Inflammatory macrophage treated with lipopolysaccharide for 1 hour (primary cell): Measurements from ENCODE around the gene ISCU.

Source experiments
- DNase-seq, 2 donors: peaks; one replicate each; pipeline ENCODE4 v3.0.0-alpha.2; 2020 to 2022

ISCU gene

DNA sequence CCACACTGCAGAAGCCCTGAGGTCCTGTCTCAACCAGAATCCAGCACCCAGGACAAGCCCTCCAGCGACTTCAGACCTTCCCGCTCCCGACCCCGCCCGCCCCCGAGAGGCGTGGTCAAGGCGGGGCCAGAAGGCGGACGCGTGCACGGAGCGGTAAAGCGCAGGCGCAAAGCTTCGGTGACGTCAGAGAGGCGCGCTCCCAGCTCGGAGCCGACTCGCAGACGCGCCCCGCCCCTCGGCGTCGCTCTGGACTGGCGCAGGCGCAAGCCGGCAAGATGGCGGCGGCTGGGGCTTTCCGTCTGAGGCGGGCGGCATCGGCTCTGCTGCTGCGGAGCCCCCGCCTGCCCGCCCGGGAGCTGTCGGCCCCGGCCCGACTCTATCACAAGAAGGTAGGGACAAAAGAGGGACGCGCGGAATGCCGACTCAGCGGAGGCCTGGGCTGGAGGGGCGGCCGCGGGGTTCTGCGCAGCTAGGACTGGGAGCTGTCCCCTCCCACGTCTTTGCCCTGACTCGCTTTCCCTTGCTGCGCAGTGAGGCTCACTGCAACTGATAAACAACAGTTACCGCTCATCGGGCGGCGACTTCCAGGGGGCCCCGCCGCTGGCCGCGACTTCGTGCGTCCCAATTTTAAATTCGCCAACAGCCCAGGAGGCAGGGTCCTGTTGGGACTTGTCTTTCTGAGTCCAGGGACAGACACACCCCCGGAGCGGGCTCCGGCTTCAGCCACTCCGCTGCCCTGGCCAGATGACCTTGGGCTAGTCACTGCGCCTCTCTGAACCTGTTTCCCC lies at the start of gene ISCU:
ISCU (plus strand) TSS at position 249 of the 788 bp plus-strand sequence; CDS start at position 276, 27 bp downstream.
- DNase-seq, result peak; percentile 94 to 99

DNA sequence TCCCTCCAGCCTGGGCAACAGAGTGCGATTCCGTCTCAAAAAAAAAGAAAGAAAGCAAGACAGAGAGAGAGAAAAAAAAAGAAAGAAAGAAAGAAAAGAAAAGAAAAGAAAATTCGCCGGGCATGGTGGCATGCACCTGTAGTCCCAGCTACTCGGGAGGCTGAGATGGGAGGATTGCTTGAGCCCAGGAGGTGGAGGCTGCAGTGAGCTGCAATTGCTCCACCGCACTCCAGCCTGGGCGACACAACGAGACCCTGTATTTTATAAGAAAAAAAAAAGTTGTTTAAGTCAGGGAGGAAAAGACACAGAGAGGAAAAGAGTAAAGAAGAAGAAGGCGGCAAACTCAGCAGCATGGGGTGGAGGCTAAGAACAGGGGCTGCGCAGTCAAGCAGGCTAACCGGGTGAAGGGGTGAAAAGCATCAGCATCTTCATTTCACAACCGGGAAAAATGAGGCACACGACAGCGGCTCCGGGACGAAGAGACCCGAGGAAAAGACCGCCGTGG lies 47.9 kb upstream of the ISCU start:
- DNase-seq, result no peak

DNA sequence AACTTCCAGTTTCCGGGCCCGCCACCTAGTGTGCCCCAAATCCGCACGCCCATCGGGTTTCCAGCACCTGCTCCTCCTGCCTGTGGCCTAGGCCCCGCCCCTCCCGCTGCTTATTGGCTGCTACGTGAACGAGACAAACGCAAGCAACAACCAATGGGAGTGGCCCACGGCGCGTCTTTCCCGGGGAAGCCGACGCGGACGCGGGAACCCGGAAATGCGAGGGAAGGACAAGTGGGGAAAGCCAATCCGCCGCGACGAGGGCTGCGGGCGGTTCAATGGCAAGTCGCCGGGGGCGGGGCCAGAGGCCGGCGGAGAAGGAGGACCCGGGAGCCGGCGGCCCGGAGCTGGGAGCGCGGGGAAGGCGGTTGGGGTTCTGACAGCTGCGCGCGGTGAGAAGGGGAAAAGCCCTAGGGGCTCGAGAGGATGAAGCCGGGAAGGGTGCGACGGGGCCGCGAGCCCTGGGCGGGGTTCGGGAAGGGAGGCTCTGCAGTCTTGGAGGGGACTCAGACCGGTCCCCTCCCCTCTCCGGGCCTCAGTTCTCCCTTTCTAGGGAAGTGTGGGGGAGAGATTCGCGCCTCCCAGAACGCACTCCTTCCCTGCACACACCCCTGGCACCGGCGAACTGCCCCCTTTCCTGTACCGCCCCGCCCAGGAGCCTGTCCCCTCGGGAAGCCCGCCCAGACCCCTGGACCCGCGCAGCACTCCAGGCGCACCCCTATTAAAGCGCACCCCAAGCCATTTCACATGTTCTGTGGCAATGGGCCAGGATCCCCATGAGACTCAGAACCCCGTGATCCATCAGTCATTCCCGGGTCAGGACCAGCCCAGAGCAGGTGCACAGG lies 47.2 kb upstream of the ISCU start, which contains the start of gene FICD:
FICD (plus strand) TSS at position 305 of the 842 bp plus-strand sequence. CDS start 1,696 bp downstream, outside the sequence.
- peak; percentile 98 to 99 for DNase-seq

DNA sequence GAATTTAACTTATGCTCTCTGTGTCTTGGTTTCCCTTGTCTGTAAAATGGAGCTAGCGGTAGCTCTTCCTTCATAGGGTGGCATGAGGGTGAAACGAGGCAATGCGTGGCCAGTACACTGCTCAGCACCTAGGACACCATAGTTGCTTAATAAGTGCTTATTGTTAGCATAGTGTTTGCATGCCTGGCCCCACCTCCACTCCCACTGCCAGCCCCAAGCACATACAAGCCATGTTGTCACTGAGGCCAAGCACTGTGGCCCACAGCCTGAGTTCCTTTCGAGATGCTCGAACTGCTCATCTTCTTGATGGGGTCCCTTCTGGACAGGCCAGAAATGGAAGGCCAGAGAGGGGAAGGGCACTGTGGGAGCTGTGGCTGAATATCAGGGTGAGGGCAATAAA lies 46.5 kb upstream of the ISCU start:
- peak in 1 of 2 donors; percentile 3 for DNase-seq

DNA sequence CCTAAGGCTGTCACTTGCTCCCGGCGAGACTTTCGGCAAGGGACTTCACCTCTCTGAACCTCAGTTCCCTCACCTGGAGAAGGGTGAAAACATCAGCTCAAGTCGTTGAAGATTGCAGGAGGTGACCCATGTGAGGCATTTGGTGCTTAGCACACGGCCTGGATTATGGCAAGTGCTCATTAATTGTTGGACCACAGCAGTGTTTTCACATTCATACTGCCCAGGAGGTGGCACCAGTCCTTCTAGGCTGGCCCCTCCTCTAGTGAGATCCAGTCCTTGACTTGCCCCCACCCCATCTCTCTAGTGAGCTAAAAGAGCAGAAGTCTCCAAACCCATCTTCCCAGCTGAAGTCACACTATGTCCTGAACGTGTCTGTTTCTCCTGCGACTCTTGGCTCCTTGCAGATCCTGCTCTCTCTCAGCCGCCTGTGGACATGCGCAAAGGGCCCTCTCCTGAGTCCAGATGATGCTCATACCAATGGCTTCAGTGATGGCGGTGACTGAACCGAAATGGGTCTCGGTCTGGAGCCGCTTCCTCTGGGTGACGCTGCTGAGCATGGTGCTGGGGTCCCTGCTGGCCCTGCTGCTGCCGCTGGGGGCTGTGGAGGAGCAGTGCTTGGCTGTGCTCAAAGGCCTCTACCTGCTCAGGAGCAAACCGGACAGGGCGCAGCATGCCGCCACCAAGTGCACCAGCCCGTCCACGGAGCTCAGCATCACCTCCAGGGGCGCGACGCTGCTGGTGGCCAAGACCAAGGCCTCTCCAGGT lies 45.7 kb upstream of the ISCU start:
- no peak for DNase-seq

DNA sequence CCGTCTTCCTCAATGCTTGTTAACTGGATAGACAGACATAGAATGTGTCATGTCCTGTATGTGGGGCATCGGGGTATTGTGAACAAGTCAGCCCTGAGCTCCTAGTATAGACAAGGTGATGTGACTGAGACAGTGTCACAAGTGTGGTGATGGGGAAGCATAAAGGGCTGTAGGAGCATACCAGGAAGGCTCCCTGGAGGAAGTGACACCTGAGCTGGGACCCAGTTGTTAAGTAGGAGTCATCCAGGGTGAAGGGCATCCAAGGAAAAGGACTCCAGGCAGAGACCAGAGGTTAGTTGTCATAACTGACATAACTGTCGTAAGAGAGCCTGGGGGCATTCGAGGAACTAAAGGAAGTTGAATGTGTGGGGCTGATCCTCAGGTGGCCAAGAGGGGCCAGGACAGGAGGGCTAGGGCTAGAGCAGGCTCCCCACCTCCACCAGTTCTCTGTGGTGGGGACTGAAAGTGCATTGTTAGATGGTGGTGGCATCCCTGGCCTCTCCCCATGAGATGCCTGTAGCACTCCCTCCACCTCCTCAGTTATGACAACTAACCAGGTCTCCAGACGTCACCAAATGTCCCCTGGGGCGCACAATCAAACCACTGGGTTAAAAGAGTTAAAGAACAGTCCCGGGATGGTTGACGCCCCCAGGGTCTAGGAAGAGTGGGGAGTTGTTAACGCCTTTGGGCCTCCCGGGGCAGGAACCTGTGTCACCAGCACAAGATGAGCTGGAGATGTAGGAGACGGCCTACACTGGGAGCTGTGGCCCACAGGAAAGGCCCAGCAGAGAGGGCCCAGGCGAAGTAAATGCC lies 44.9 kb upstream of the ISCU start:
- DNase-seq, result no peak

DNA sequence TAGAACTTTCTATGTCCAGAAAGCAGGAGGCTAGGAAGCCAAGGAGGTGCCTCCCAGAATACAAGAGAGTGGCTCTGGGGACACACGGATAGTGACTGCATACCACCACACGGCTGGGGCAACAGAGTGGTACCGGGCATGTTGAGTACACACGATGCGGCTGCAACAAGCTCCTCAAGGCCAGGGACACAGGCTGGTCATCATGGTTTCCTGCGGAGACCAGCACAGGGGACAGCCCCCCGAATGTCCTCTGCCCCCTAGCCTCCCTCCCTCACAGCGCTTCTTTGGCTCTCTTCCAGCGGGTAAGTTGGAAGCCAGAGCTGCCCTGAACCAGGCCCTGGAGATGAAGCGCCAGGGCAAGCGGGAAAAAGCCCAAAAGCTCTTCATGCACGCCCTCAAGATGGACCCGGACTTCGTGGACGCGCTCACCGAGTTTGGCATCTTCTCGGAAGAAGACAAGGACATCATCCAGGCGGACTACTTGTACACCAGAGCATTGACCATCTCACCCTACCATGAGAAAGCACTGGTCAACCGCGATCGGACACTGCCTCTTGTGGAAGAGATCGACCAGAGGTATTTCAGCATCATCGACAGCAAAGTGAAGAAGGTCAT lies 44.2 kb upstream of the ISCU start:
- no peak for DNase-seq

DNA sequence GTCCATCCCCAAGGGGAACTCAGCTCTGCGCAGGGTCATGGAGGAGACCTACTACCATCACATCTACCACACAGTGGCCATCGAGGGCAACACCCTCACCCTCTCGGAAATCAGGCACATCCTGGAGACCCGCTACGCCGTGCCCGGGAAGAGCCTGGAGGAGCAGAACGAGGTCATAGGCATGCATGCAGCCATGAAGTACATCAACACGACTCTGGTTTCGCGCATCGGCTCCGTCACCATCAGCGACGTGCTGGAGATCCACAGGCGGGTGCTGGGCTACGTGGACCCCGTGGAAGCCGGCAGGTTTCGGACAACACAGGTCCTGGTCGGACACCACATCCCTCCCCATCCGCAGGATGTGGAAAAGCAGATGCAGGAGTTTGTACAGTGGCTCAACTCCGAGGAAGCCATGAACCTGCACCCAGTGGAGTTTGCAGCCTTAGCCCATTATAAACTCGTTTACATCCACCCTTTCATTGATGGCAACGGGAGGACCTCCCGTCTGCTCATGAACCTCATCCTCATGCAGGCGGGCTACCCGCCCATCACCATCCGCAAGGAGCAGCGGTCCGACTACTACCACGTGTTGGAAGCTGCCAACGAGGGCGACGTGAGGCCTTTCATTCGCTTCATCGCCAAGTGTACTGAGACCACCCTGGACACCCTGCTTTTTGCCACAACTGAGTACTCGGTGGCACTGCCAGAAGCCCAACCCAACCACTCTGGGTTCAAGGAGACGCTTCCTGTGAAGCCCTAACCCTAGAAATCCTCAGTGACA lies 43.5 kb upstream of the ISCU start:
- DNase-seq, result no peak

DNA sequence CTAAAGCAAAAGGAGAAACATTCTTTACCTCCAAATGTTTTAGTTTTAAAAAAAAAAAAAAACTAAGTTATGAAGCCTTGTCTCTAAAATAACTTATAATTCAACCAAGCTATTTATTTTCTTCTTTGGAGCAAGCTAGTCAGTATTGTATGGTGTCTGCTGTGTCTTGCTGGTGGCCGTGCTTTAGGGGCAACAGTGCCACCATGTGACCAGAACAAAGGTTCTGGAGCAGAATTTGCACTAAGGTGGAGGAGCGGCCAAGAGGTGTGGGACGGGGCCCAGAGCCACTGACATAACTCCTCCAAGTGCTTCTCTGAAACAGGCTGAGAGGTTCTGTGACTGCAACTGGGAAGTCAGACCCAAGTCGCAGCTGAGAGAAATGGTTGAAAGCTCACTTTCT lies 42.8 kb upstream of the ISCU start:
- DNase-seq, result no peak

DNA sequence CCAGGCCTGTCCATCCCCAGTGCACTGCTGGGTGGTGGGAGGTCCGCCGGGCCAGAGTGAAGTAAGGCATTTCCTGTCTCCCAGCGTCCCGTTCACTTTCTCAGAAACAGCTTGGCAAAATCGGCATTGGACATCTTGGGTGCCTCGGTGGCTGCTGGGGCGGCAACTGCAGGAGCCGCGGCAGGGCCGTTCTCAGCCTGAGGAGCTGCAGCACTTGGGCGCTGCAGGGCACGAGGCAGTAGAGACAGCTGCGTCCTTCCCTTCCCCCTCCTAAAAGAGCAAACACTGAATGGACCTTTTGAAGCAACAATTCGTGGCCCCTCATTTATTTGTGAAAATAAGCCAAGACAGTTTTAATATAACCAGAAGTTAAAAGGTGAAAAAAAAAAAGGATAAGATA lies 39.0 kb upstream of the ISCU start:
- no peak for DNase-seq

DNA sequence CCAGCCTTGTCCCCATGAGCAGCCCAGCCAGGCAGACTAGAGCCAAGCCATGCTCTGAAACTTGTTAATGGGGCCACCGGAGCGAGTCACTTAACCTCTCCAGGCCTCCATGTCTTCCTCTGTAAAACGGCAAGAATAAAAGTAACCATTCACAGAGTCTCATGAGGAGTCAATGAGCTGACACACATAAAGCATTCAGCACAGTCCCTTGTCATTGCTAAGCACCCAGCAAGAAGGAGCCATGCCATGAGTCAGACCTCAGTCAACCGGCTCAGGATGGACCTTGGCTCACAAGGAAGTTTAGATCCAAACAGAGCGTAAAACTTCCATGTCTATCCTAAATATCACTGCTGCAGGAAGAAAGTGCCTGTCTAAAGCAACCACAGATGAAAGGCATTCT lies 36.7 kb upstream of the ISCU start:
- DNase-seq, result no peak

DNA sequence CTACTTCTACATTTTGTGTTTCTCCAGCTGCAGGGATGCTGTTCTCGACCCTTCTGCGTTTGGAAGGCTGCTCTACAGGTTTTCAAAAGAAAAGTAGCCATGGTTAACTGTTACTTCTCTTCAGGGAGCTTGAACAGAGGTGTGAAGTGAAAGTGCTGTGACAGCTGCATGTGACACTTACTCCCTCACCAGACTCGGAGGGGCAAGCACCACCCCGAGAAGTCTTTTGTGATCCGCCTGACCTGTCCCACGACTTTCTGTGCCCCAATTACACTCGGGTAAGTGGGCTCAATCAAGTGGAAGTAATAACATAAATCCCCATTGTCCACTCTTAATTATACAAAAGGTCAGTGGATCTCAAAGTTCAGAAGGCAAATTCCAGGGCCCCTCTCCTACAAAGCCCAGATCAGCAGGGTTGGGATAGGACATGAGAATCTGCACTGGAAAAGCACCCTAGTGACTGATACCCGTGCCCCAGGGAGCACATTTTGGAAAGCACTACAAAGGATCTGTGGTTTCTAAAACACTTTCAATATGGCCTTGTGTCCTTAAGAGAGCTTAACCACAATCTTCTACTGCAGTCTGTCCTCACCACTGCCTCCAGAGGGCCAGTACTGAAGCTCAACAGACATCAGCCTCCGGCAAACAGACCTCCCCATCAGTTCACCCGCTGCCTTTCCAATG lies 35.8 kb upstream of the ISCU start:
- DNase-seq, result no peak

DNA sequence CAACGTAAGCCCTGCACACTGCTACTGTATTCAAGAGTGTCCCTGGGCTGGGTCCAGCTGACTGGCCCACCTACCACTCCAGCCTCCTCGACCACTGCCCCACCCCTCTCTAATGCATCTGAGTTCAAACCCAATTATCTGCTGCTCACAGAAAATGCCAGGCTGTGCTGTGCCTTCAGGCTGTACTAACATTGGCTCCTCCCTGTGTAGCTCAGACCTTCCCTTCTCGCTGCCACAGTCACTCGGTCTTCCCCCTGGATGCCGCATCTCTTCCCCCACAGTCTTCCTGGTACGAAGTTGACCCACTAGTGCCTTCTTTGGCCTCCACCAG lies 35.3 kb upstream of the ISCU start:
- no peak for DNase-seq

DNA sequence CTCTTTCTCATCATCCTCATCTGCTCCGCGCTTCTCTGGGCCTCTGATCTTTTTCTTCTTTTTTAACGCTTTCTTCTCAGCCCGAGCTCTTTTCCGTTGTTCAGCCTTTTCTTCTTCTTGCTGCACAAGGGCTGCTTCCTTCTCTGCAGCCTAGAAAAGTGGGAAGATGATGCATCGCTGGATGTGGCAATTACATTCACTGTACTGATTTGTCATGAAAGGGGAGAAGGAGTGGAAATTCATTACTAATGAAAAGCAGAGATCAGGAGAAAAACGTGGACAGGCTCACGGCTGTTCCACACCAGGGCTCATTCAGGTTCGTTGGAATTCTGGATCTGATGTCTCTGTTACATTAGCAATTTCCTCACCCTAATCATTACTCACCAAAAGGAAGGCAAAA lies 32.2 kb upstream of the ISCU start:
- DNase-seq, result no peak

DNA sequence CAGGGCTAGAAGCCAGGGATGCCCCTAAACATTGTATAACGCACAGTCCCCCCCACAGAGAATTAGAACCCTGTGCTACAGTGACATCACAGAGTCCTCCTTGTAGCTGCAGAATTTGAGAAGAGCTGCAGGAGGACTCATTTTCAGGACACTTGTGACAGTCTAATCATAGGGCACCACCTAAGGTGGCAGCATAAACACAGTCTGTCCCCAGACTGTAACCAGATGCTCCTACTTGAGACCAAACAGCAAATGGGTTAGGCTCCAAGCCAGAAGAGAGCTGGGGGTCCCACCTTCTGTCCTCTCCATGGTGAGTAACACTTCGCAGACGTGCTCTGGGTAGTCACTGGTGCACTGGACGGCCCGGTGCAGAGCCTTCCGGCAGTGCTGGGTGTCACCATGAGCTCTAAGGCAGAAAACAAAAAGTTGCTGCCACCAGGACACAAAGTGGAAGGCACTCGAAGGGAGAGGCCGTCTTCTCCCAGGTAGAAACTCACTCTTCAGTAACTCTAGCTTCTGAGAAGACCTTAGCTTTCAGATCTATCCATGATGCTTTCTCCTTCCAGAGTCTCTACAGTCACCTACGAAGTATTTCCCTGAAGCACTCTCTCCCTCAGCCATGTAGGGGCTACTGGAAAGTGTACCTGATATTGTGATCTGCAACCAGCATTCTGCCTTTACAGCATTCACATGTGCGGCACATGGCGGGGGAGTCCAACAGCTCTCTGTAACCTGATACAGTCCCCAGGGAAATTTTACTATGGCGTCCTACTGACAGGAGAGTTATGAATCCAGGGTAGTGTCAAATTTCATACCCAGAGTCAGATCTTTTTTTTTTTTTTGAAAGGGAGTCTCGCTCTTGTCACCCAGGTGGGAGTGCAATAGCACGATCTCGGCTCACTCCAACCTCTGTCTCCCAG lies 30.2 kb upstream of the ISCU start:
- no peak for DNase-seq

DNA sequence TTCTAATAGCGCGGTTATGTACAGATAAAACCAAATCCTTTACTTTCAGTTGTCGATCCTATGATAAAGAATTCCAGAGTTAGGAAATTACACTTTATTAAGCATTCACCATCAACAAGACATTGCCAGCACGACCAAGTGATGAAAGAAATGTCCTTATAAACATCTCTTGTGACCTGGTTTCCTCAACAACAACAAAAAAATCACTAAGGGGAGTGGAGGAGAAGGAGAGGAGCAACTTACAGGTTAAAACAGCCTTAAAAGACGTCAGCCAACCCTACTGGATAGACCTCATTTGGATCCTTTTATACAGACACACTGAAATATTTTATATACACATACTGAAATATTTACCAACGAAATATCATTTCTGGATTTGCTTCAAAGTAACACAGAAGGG lies 24.2 kb upstream of the ISCU start:
- DNase-seq, result no peak

DNA sequence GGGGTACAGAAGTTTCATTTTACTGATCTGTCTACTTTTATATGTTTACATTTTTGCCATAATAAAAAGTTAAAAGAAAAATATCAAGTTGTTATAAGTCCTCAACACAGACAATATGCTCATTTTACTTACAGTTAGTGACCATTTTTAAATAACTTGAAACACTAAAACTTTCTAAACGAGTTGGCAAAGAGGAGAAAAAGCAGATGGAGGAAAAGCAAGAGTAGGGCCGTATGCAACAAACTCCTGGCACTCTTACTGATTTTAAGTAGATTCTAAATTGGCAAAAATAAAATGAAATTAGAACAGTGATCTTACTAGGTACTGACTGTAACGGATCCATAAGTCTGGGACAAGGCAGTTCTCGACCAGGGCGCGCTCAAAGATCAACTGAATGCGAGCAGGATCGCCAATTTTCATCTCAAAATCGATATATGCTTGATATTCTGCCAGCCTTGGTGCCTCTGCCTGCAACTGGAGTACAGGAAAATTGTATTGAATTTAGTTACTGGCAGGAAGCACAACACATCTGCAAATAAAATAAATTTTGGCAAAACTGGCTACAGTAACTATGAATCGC lies 23.7 kb upstream of the ISCU start:
- no peak for DNase-seq

DNA sequence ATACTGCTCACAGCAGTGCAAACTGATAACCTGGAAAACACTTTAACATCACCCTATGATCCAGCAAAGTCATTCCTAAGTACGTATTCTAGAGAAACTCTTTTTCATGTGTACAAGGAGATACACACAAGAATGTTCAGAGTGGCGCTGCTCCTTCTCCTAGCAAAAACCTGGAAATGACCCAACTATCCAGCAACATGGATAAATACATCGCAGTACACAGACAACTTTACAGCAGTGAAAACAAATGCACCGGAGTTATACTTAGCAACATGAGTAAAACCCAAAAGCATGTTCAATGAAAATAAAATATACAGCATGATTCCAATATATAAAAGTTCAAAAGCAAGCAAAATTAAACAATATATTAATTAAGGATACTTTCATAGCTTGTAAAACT lies 20.1 kb upstream of the ISCU start:
- DNase-seq, result no peak

DNA sequence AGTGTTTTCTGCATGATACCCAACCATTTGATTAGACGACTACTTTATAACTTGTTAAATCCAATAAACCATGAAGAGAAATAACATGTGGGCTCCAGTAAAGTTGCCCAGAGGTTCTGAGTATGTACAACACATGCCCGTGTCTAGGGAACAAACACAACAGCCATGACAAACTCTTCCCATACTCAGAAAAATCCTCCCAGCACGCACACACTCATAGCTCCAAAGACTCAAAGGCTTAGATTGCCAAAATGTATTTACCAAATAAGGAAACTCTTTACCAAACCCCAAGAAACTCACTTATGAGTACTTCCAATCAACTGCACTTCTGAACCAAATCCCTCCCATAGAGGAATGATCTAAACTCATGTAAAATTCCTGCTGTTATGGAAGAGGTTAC lies 18.7 kb upstream of the ISCU start:
- DNase-seq, result no peak
